K562 (cell line): ENCODE measurements around the gene SETDB2. TPM values are rescaled to one million over a fixed set of nuclear protein-coding genes. Genes with fewer than 3 reads are reported as not detected.

Experiments used
- ARID1B ChIP-seq: fragments of 450-650 bp; IDR thresholded peaks from 2 replicates; pipeline ENCODE4 v1.6.1; 2016; ENCODE audit warnings: antibody characterized with exemption, mild to moderate bottlenecking, inconsistent platforms
- BCOR ChIP-seq: fragments of 450-650 bp; IDR thresholded peaks from 2 replicates; pipeline ENCODE4 v1.6.1; 2016
- EZH2 ChIP-seq: IDR thresholded peaks from 2 replicates; pipeline ENCODE4 v1.6.1; 2012; ENCODE audit warnings: low read depth, mild to moderate bottlenecking, inconsistent platforms, low read length, borderline replicate concordance
- FOXP1 ChIP-seq: sonication (generic); formaldehyde crosslinking; IDR thresholded peaks from 2 replicates; pipeline ENCODE4 v1.8.0; 2022; ENCODE audit warnings: mild to moderate bottlenecking, missing genetic modification reagents
- GATA2 ChIP-seq: sonication (generic); formaldehyde crosslinking; IDR thresholded peaks from 2 replicates; pipeline ENCODE4 v1.4.0; 2020; ENCODE audit warnings: mild to moderate bottlenecking, missing genetic modification reagents
- HES1 ChIP-seq: fragments of 450-650 bp; IDR thresholded peaks from 2 replicates; pipeline ENCODE4 v1.6.1; 2016; ENCODE audit warnings: low read depth, mild to moderate bottlenecking, moderate library complexity
- KDM2B ChIP-seq: fragments of 250-450 bp; sonication (Bioruptor Pico); IDR thresholded peaks from 2 replicates; pipeline ENCODE4 v1.8.0; 2021; ENCODE audit warnings: mild to moderate bottlenecking, moderate library complexity
- LCOR ChIP-seq: sonication (generic); formaldehyde crosslinking; IDR thresholded peaks from 2 replicates; pipeline ENCODE4 v1.8.0; 2022; ENCODE audit warnings: mild to moderate bottlenecking, missing genetic modification reagents
- MAFF ChIP-seq: IDR thresholded peaks from 2 replicates; pipeline ENCODE4 v1.6.1; 2012; ENCODE audit warnings: low read length, improper control_type of control experiment
- MAX ChIP-seq: sonication (generic); formaldehyde crosslinking; IDR thresholded peaks from 2 replicates; pipeline ENCODE4 v1.9.0; 2022; ENCODE audit warnings: mild to moderate bottlenecking, missing genetic modification reagents
- MEIS2 ChIP-seq: fragments of 450-650 bp; IDR thresholded peaks from 2 replicates; pipeline ENCODE4 v1.6.1; 2014; ENCODE audit warnings: mild to moderate bottlenecking; ENCODE audit not compliant: partially characterized antibody
- NBN ChIP-seq: fragments of 450-650 bp; IDR thresholded peaks from 2 replicates; pipeline ENCODE4 v1.6.1; 2016; ENCODE audit warnings: low read depth, mild to moderate bottlenecking
- NRF1 ChIP-seq, 2 experiments: fragments of 450-650 bp; IDR thresholded peaks in 1 of 2; conservative IDR thresholded peaks in 1 of 2; 2 replicates each; pipeline ENCODE4 v1.6.1; 2014; ENCODE audit warnings: mild to moderate bottlenecking in 2 of 2
- RNF219 ChIP-seq: fragments of 250-450 bp; sonication (Bioruptor Pico); IDR thresholded peaks from 2 replicates; pipeline ENCODE4 v1.5.0; 2022; ENCODE audit warnings: mild to moderate bottlenecking
- SAP30 ChIP-seq: fragments of 200-600 bp; sonication (generic); IDR thresholded peaks from 2 replicates; pipeline ENCODE4 v1.6.1; 2012; ENCODE audit warnings: borderline replicate concordance, low read depth, mild to moderate bottlenecking, moderate library complexity, low read length, control low read depth, inconsistent platforms; ENCODE audit not compliant: insufficient read depth, poor library complexity, severe bottlenecking
- TSHZ1 ChIP-seq: fragments of 250-450 bp; sonication (Bioruptor Pico); IDR thresholded peaks from 2 replicates; pipeline ENCODE4 v1.4.0; 2020; ENCODE audit warnings: mild to moderate bottlenecking, moderate library complexity
- U2AF2 ChIP-seq: fragments of 200-400 bp; formaldehyde crosslinking; optimal IDR thresholded peaks from 2 replicates; pipeline ENCODE3; 2017; ENCODE audit warnings: low read depth, mild to moderate bottlenecking, low read length
- ZNF263 ChIP-seq: sonication (generic); formaldehyde crosslinking; IDR thresholded peaks from 2 replicates; pipeline ENCODE4 v1.8.0; 2022; ENCODE audit warnings: mild to moderate bottlenecking, missing genetic modification reagents, borderline replicate concordance
- ZNF282 ChIP-seq: sonication (generic); formaldehyde crosslinking; IDR thresholded peaks from 2 replicates; pipeline ENCODE4 v1.8.1; 2023; ENCODE audit warnings: missing genetic modification reagents
- ZNF436 ChIP-seq: fragments of 250-450, 450-650 bp; sonication (Bioruptor Pico); formaldehyde crosslinking; IDR thresholded peaks from 2 replicates; pipeline ENCODE4 v1.7.0; 2020; ENCODE audit warnings: mild to moderate bottlenecking
- ZNF77 ChIP-seq: fragments of 250-450 bp; sonication (Bioruptor Pico); IDR thresholded peaks from 2 replicates; pipeline ENCODE4 v1.5.0; 2020
- ZNF778 ChIP-seq: fragments of 450-650 bp; formaldehyde crosslinking; IDR thresholded peaks from 2 replicates; pipeline ENCODE4 v1.4.0; 2020; ENCODE audit warnings: mild to moderate bottlenecking, moderate library complexity
- ZNF785 ChIP-seq: fragments of 250-450 bp; sonication (Bioruptor Pico); IDR thresholded peaks from 2 replicates; pipeline ENCODE4 v1.4.0; 2020; ENCODE audit warnings: mild to moderate bottlenecking
- polyA plus RNA-seq, 8 experiments: library from polyadenylated mRNA; depleted of rRNA in 4 of 8; stranded (reverse) in 5 of 8; unstranded in 3 of 8; fragments of >200 nt; fragmentation: Nextera tagmentation in 2 of 8; fragmentation: Illumina TruSeq in 1 of 8; extraction: Ambion mirVana in 2 of 8; extraction: Trizol in 1 of 8; gene quantifications; 2 replicates each; pipeline versions ENCODE4 v1.2.1 to v1.2.3, GENCODE V29; 2011 to 2014; ENCODE audit warnings: inconsistent platforms in 1 of 8, missing spikeins in 1 of 8
- total RNA-seq, 7 experiments: library from RNA; depleted of rRNA in 6 of 7; stranded (reverse); fragments of >200 nt in 6 of 7; fragmentation: Illumina TruSeq in 2 of 7; extraction: Trizol in 2 of 7; gene quantifications; 2 replicates each; pipeline versions ENCODE4 v1.2.1 to v1.2.3, GENCODE V29; 2011 to 2021; ENCODE audit warnings: low replicate concordance in 1 of 7

The SETDB2 gene
- total and polyA plus RNA-seq, 9 of the 15 experiments (the other 6 are each of a cell fraction or from before 2014, with no cell fraction given) = 1.0 to 9.0 (median 6.1) TPM

- TF ChIP-seq ARID1B = no peak
- no peak for TF ChIP-seq NBN
- no peak for TF ChIP-seq SAP30
- TF ChIP-seq HES1 = no peak
- TF ChIP-seq ZNF785 (CRISPR knock-in tag) = no peak
- TF ChIP-seq ZNF77 (CRISPR knock-in tag) = no peak
- no peak; the same call in 1 of the 2 replicates for TF ChIP-seq FOXP1 (CRISPR knock-in tag)
- 0 out of 2 replicates have a peak, but pooled peaks have one; percentile 15 for TF ChIP-seq BCOR
- TF ChIP-seq ZNF778 (CRISPR knock-in tag) = no peak
- TF ChIP-seq LCOR (CRISPR knock-in tag) = no peak
- TF ChIP-seq NRF1 (conservative IDR thresholded peaks at IDR 0.05 in 1 of 2, IDR thresholded peaks at IDR 0.05 in 1 of 2) = no peak
- TF ChIP-seq GATA2 (CRISPR knock-in tag) = no peak
- no peak for TF ChIP-seq EZH2
- no peak for TF ChIP-seq ZNF282 (CRISPR knock-in tag)
- no peak for TF ChIP-seq U2AF2
- TF ChIP-seq RNF219 = no peak
- TF ChIP-seq MEIS2 = no peak
- no peak for TF ChIP-seq TSHZ1
- TF ChIP-seq MAFF = no peak
- TF ChIP-seq ZNF263 (CRISPR knock-in tag) = no peak
- no peak for TF ChIP-seq KDM2B (CRISPR knock-in tag)
- no peak for TF ChIP-seq MAX (CRISPR knock-in tag)
- no peak for TF ChIP-seq ZNF436 (CRISPR knock-in tag)
Observed at GRCh38 chr13:49444524-49445395, 686 bp downstream of the SETDB2 start (continued).
